ENCODE data around the gene UBL4A.

DNA sequence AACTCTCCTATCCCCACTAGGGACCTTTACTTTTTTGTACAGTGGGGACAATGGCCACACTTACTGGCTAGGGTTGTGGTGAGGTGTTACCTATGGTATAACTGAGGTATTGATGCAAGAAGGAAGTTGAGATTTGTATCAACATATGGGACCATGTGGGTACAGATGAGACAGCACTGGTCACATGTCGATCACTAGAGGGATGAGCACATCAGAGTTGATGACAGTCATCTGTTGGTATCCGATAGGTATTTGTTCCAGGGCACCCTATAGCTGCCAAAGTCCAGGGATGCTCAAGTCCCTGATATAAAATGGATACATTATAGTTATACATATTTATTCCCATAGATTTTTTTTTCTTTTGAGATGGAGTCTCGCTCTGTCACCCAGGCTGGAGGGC is 16.6 kb upstream of the UBL4A start:
- TF ChIP-seq, protein P1, sequence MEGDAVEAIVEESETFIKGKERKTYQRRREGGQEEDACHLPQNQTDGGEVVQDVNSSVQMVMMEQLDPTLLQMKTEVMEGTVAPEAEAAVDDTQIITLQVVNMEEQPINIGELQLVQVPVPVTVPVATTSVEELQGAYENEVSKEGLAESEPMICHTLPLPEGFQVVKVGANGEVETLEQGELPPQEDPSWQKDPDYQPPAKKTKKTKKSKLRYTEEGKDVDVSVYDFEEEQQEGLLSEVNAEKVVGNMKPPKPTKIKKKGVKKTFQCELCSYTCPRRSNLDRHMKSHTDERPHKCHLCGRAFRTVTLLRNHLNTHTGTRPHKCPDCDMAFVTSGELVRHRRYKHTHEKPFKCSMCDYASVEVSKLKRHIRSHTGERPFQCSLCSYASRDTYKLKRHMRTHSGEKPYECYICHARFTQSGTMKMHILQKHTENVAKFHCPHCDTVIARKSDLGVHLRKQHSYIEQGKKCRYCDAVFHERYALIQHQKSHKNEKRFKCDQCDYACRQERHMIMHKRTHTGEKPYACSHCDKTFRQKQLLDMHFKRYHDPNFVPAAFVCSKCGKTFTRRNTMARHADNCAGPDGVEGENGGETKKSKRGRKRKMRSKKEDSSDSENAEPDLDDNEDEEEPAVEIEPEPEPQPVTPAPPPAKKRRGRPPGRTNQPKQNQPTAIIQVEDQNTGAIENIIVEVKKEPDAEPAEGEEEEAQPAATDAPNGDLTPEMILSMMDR (IDR thresholded peaks at IDR 0.05), result no peak
- no peak for TF ChIP-seq POLR2A (IDR thresholded peaks at IDR 0.05)

Data from right lobe of liver (tissue), 4 donors.